Measurements from ENCODE around the gene MYBL2. TPM values are rescaled to one million over a fixed set of nuclear protein-coding genes. Genes with fewer than 3 reads are reported as not detected.

The MYBL2 gene
- polyA plus RNA-seq, 1 of the 3 experiments (the other 2 are of a cell fraction): 9.7 TPM

DNA sequence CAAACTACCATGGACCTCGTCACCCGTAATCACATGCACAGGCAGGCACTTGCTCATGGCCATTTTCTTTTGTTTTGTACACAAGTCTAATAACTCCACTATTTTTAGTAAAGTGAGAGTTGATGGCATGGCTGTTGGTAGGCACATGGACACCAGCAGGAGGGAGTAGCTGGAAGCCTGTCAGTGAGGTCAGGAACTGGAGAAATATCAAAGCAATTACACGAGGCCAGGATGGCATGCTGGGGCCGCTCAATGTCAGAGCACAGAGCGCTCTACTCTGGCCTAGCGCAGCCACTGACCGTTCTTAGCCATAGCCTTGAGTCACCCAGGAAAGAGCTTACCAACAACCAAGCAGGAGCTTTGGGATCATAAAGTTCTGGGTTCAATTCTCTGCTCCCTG, 96.0 kb downstream of the MYBL2 start:
- Histone ChIP-seq H3K4me2 (no peak overlapping the region), H2AFZ (ENCODE audit: low read depth) (no peak overlapping the region), H3K36me3 (replicated peaks in 1 of 2; ENCODE audit: control insufficient read depth in 1 of 2, insufficient read depth in 2 of 2, low read length in 1 of 2) (no peaks in the 10 kb centered on the region), H3K4me3 (ENCODE audit: low read depth in 2 of 2, low read length in 1 of 2) (no peak overlapping the region), H3K4me1 (ENCODE audit: control insufficient read depth in 1 of 2, insufficient read depth in 2 of 2, low read depth in 1 of 2, low read length in 1 of 2) (peaks cover 0 to 8% of the 10 kb centered on the region in 2 experiments; a peak in 2 of 4 replicates), H4K20me1 (ENCODE audit: insufficient read depth) (no peaks in the 10 kb centered on the region), H3K9me2 (no peaks in the 10 kb centered on the region), H3K27me3 (ENCODE audit: insufficient read depth) (no peaks in the 10 kb centered on the region; the same call in 1 of the 2 replicates), H3K79me2 (ENCODE audit: insufficient read depth) (no peaks in the 10 kb centered on the region), H3K27ac (ENCODE audit: low read depth in 2 of 2, low read length in 1 of 2) (no peak overlapping the region), H3F3A (replicated peaks; ENCODE audit: insufficient read depth) (peaks cover 1% of the 10 kb centered on the region), H3K9ac (no peak overlapping the region), H3K9me3 (no peaks in the 10 kb centered on the region)
- DNase-seq: no peak
- ChIA-PET POLR2A (no interaction called here), CTCF (interaction anchor here (1.3 to 1.5 kb wide), 2 partner anchors 12 to 13 kb away, joined by 4 to 6 read pairs; no protein-coding TSS in a partner anchor)
- 94% methylated on average over 6 of the region's 7 CpGs for WGBS (ENCODE audit: low lambda C conversion rate)
- TF ChIP-seq, protein P1, sequence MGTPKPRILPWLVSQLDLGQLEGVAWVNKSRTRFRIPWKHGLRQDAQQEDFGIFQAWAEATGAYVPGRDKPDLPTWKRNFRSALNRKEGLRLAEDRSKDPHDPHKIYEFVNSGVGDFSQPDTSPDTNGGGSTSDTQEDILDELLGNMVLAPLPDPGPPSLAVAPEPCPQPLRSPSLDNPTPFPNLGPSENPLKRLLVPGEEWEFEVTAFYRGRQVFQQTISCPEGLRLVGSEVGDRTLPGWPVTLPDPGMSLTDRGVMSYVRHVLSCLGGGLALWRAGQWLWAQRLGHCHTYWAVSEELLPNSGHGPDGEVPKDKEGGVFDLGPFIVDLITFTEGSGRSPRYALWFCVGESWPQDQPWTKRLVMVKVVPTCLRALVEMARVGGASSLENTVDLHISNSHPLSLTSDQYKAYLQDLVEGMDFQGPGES (IDR thresholded peaks at IDR 0.05; ENCODE audit: low read depth, low read length): no peak
- TF ChIP-seq RAD21 (IDR thresholded peaks at IDR 0.05; ENCODE audit: low read length) (no peak), EZH2phosphoT487 (IDR thresholded peaks at IDR 0.05; ENCODE audit: borderline replicate concordance, low read depth) (no peak), MXI1 (IDR thresholded peaks at IDR 0.05; ENCODE audit: low read depth, low read length) (no peak), RCOR1 (IDR thresholded peaks at IDR 0.05; ENCODE audit: low read length) (no peak), YY1 (IDR thresholded peaks at IDR 0.05; ENCODE audit: low read depth) (no peak), NRF1 (IDR thresholded peaks at IDR 0.05; ENCODE audit: low read depth, low read length) (no peak), TEAD4 (IDR thresholded peaks at IDR 0.05; ENCODE audit: borderline replicate concordance, insufficient read depth) (no peak), MEF2A (IDR thresholded peaks at IDR 0.05; ENCODE audit: borderline replicate concordance, low read depth) (no peak), NFIC (IDR thresholded peaks at IDR 0.05; ENCODE audit: borderline replicate concordance) (no peak), FOSL2 (IDR thresholded peaks at IDR 0.05; ENCODE audit: borderline replicate concordance, low read depth) (no peak), ELF1 (IDR thresholded peaks at IDR 0.05) (no peak), SMC3 (IDR thresholded peaks at IDR 0.05; ENCODE audit: low read depth, low read length) (no peak)
- TF ChIP-seq, protein P2, sequence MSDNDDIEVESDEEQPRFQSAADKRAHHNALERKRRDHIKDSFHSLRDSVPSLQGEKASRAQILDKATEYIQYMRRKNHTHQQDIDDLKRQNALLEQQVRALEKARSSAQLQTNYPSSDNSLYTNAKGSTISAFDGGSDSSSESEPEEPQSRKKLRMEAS (IDR thresholded peaks at IDR 0.05; ENCODE audit: low read depth): no peak

DNA sequence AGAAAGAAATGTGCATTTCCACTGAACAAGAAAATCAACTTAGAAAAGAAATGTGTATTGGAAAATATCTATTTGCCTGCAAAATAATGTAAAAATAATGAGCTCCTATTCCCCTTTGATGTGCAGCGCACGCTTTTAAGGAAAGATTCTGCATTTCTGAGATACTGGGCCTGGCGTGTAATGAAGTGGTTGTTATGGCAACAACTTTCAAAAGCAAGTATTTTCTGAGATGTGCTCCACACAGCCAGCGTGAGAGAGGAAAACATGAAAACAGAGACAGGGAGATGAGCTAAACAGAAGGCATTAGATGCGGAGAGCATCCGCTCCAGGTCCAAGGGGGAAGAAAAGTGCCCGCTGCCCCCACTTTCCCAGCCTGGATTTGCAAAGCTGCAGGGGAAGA, 99.0 kb downstream of the MYBL2 start:
- no peaks in the 10 kb centered on the region for H4K20me1 ChIP-seq (ENCODE audit: insufficient read depth)
- H3F3A ChIP-seq (replicated peaks; ENCODE audit: insufficient read depth): peaks cover 8% of the 10 kb centered on the region
- no peaks in the 10 kb centered on the region for H3K9me2 ChIP-seq
- no peak overlapping the region for H3K4me3 ChIP-seq (ENCODE audit: low read depth in 2 of 2, low read length in 1 of 2)
- ChIA-PET POLR2A (no interaction called here), CTCF (interaction anchor here (0.6 to 1.8 kb wide), 4 partner anchors 16 to 430 kb away, joined by 3 to 7 read pairs (median 4); no protein-coding TSS in a partner anchor)
- no peaks in the 10 kb centered on the region; the same call in 1 of the 2 replicates for H3K27me3 ChIP-seq (ENCODE audit: insufficient read depth)
- no peak for DNase-seq
- TF ChIP-seq SMC3 (IDR thresholded peaks at IDR 0.05; ENCODE audit: low read depth, low read length): no peak
- TF ChIP-seq GATA2 (CRISPR knock-in tag; IDR thresholded peaks at IDR 0.05): no peak
- no peak for TF ChIP-seq MEF2A (IDR thresholded peaks at IDR 0.05; ENCODE audit: borderline replicate concordance, low read depth)
- no peak for TF ChIP-seq FOSL2 (IDR thresholded peaks at IDR 0.05; ENCODE audit: borderline replicate concordance, low read depth)
- no peak for TF ChIP-seq ELF1 (IDR thresholded peaks at IDR 0.05)
- TF ChIP-seq, protein P1 (IDR thresholded peaks at IDR 0.05; ENCODE audit: low read depth, low read length): no peak
- H3K4me1 ChIP-seq (ENCODE audit: control insufficient read depth in 1 of 2, insufficient read depth in 2 of 2, low read depth in 1 of 2, low read length in 1 of 2): peaks cover 0 to 14% of the 10 kb centered on the region in 2 experiments; a peak in 2 of 4 replicates
- no peak overlapping the region for H2AFZ ChIP-seq (ENCODE audit: low read depth)
- H3K4me2 ChIP-seq: no peak overlapping the region
- H3K36me3 ChIP-seq (replicated peaks in 1 of 2; ENCODE audit: control insufficient read depth in 1 of 2, insufficient read depth in 2 of 2, low read length in 1 of 2): no peaks in the 10 kb centered on the region
- H3K79me2 ChIP-seq (ENCODE audit: insufficient read depth): no peaks in the 10 kb centered on the region
- H3K9ac ChIP-seq: no peak overlapping the region
- H3K27ac ChIP-seq (ENCODE audit: low read depth in 2 of 2, low read length in 1 of 2): no peak overlapping the region
- H3K9me3 ChIP-seq: no peaks in the 10 kb centered on the region
- 88% methylated on average over 7 of the region's 7 CpGs for WGBS (ENCODE audit: low lambda C conversion rate)

Other genes starting within 250 kb of the MYBL2 start
- 92.6 and 126 TPM in 2 replicates for gene SRSF6, start 209.2 kb upstream of the MYBL2 start, polyA plus RNA-seq (2012; rRNA removed)
- gene L3MBTL1, start 159.4 kb upstream of the MYBL2 start, polyA plus RNA-seq (2012; rRNA removed): 8.9 and 14.5 TPM in 2 replicates
- 0.21 and 0.57 TPM in 2 replicates for gene SGK2, start 108.1 kb upstream of the MYBL2 start, polyA plus RNA-seq (2012; rRNA removed)
- gene IFT52, start 76.2 kb upstream of the MYBL2 start, polyA plus RNA-seq (2012; rRNA removed): 34.0 and 42.4 TPM in 2 replicates
- gene GTSF1L, start 59.9 kb downstream of the MYBL2 start, polyA plus RNA-seq (2012; rRNA removed): not detected in 2 replicates
- 6.1 and 15.4 TPM in 2 replicates for gene TOX2, start 247.7 kb downstream of the MYBL2 start, polyA plus RNA-seq (2012; rRNA removed)

Data from SK-N-SH (cell line).